GM12878 (cell line): ENCODE results near the gene FOXL3. TPM values are rescaled to one million over a fixed set of nuclear protein-coding genes. Genes with fewer than 3 reads are reported as not detected.

Source experiments
- ATAC-seq: fragments of 200-7000 bp; cut with Tn5 transposase; 3 replicates; pipeline ENCODE4 v1.9.1; 2020; ENCODE audit warnings: mild to moderate bottlenecking, moderate library complexity
- BruUV-seq: library from RNA; stranded (reverse); fragments of 400-500 nt; replicated peaks from 2 replicates; lab custom pipeline; 2021; lab: Mats Ljungman, UMichigan
- CTCF ChIA-PET: fragments of 300-600 bp; sonication (Branson Sonifier 250); formaldehyde crosslinking; extraction: SDS; loops from one replicate; lab custom pipeline; 2021; ENCODE audit warnings: inconsistent platforms; lab: Yijun Ruan, JAX
- POLR2A ChIA-PET: fragments of 350-600 bp; formaldehyde crosslinking; extraction: SDS; loops from one replicate; lab custom pipeline; 2021; ENCODE audit warnings: inconsistent platforms; lab: Charles Lee
- RAD21 ChIA-PET: fragments of 300-600 bp; sonication (Branson Sonifier 250); formaldehyde crosslinking; loops from one replicate; lab custom pipeline; 2023; ENCODE audit warnings: antibody characterized with exemption; ENCODE audit not compliant: unreplicated experiment; lab: Charles Lee
- SMC1A ChIA-PET: fragments of 300-600 bp; sonication (Branson Sonifier 250); formaldehyde crosslinking; loops from one replicate; lab custom pipeline; 2023; ENCODE audit not compliant: unreplicated experiment, uncharacterized antibody; lab: Charles Lee
- DNase-seq: peaks from one replicate; pipeline ENCODE4 v3.0.0-alpha.2; 2011; ENCODE audit warnings: low read depth, low spot score
- FAIRE-seq: peaks from 3 replicates; lab custom pipeline; 2011; peaks lifted over from hg19 to GRCh38; lab: Jason Lieb, UNC
- H2AFZ ChIP-seq: 2 replicates; pipeline ENCODE4 v1.6.0; 2011; ENCODE audit warnings: low read depth, low read length, control low read depth; ENCODE audit not compliant: control insufficient read depth
- H3K27ac ChIP-seq: 2 replicates; pipeline ENCODE4 v1.5.1; 2011; ENCODE audit warnings: control low read depth; ENCODE audit not compliant: control insufficient read depth, insufficient read depth
- H3K27me3 ChIP-seq, 2 experiments: replicated peaks in 1 of 2; 2 replicates each; pipeline versions ENCODE4 v1.6.0 to v1.6.1; 2011; ENCODE audit warnings: low read length in 1 of 2; ENCODE audit not compliant: control insufficient read depth in 2 of 2, insufficient read depth in 2 of 2
- H3K36me3 ChIP-seq, 2 experiments: 2 replicates each; pipeline ENCODE4 v1.5.1; 2011; ENCODE audit warnings: low read length in 1 of 2; ENCODE audit not compliant: control insufficient read depth in 2 of 2, insufficient read depth in 2 of 2
- H3K4me1 ChIP-seq: 2 replicates; pipeline ENCODE4 v1.6.1; 2011; ENCODE audit warnings: mild to moderate bottlenecking, low read length, moderate library complexity, mixed read lengths; ENCODE audit not compliant: control insufficient read depth, insufficient read depth
- H3K4me2 ChIP-seq: 2 replicates; pipeline ENCODE4 v1.6.0; 2011; ENCODE audit warnings: control low read depth; ENCODE audit not compliant: control insufficient read depth, insufficient read depth
- H3K4me3 ChIP-seq: fragments of 200-600 bp; sonication (generic); 2 replicates; pipeline ENCODE4 v1.5.1; 2016
- H3K79me2 ChIP-seq: 2 replicates; pipeline ENCODE4 v1.6.0; 2011; ENCODE audit warnings: low read length; ENCODE audit not compliant: control insufficient read depth, insufficient read depth
- H3K9ac ChIP-seq: 2 replicates; pipeline ENCODE4 v1.8.0; 2011; ENCODE audit warnings: low read length, control low read depth, mixed read lengths; ENCODE audit not compliant: control insufficient read depth, insufficient read depth
- H3K9me3 ChIP-seq: replicated peaks from 3 replicates; pipeline ENCODE4 v1.5.1; 2011; ENCODE audit warnings: mild to moderate bottlenecking, low read length; ENCODE audit not compliant: control insufficient read depth, insufficient read depth
- H4K20me1 ChIP-seq: 2 replicates; pipeline ENCODE4 v1.6.0; 2011; ENCODE audit not compliant: control insufficient read depth, insufficient read depth
- ATF2 ChIP-seq: IDR thresholded peaks from 2 replicates; pipeline ENCODE4 v1.6.1; 2012; ENCODE audit warnings: low read length, inconsistent platforms
- CEBPZ ChIP-seq: fragments of 150-350 bp; IDR thresholded peaks from 2 replicates; pipeline ENCODE4 v1.6.1; 2016; ENCODE audit warnings: low read depth, low read length
- KAT2A ChIP-seq: conservative IDR thresholded peaks from 2 replicates; pipeline ENCODE4 v1.6.1; 2011; ENCODE audit warnings: low read depth, low read length; ENCODE audit not compliant: control insufficient read depth
- NFIC ChIP-seq: IDR thresholded peaks from 2 replicates; pipeline ENCODE4 v1.6.1; 2012; ENCODE audit warnings: low read depth, mild to moderate bottlenecking, inconsistent platforms, low read length, moderate library complexity
- PBX3 ChIP-seq: IDR thresholded peaks from 2 replicates; pipeline ENCODE4 v1.6.1; 2011; ENCODE audit warnings: mild to moderate bottlenecking, low read depth, low read length, moderate library complexity; ENCODE audit not compliant: insufficient replicate concordance
- RBBP5 ChIP-seq: fragments of 200-600 bp; sonication (generic); conservative IDR thresholded peaks from 2 replicates; pipeline ENCODE4 v1.6.1; 2016
- STAT3 ChIP-seq: IDR thresholded peaks from 2 replicates; pipeline ENCODE4 v1.6.1; 2011; ENCODE audit warnings: low read depth, low read length, improper control_type of control experiment
- SUPT20H ChIP-seq: IDR thresholded peaks from 2 replicates; pipeline ENCODE4 v1.6.1; 2011; ENCODE audit warnings: low read depth, mild to moderate bottlenecking, low read length, moderate library complexity, borderline replicate concordance; ENCODE audit not compliant: control insufficient read depth
- USF2 ChIP-seq: IDR thresholded peaks from 2 replicates; pipeline ENCODE4 v1.6.1; 2011; ENCODE audit warnings: low read depth, low read length, improper control_type of control experiment, borderline replicate concordance
- ZBED1 ChIP-seq: IDR thresholded peaks from 2 replicates; pipeline ENCODE4 v1.6.1; 2016; ENCODE audit warnings: borderline replicate concordance
- ZNF384 ChIP-seq: IDR thresholded peaks from 2 replicates; pipeline ENCODE4 v1.6.1; 2012; ENCODE audit warnings: low read depth, mild to moderate bottlenecking, low read length, improper control_type of control experiment, borderline replicate concordance
- ZZZ3 ChIP-seq: IDR thresholded peaks from 2 replicates; pipeline ENCODE4 v1.6.1; 2011; ENCODE audit warnings: low read depth; ENCODE audit not compliant: control insufficient read depth, insufficient read length
- WGBS: methylation state at CpG from one replicate; pipeline ENCODE4 v1.1.6; 2016; ENCODE audit warnings: low lambda C conversion rate; ENCODE audit not compliant: insufficient replicate concordance, insufficient coverage; ENCODE audit errors: missing lambda C conversion rate; 5-methylcytosine and 5-hydroxymethylcytosine counted together
- in situ Hi-C: fragments of 300-500 bp; cut with MboI; formaldehyde crosslinking; loops from 9 replicates; pipeline ENCODE4 v1.14.3; 2018; ENCODE audit warnings: mixed read lengths
- intact Hi-C: fragments of 100-400 bp; cut with micrococcal nuclease; formaldehyde crosslinking; loops from one replicate; pipeline ENCODE4 v1.14.2; 2022; ENCODE audit not compliant: unreplicated experiment
- polyA plus RNA-seq, 11 experiments: library from polyadenylated mRNA; depleted of rRNA in 4 of 11; unstranded in 6 of 11; stranded (reverse) in 5 of 11; fragments of >200 nt; fragmentation: Nextera tagmentation in 4 of 11; fragmentation: Illumina TruSeq in 1 of 11; extraction: Ambion mirVana in 4 of 11; extraction: Trizol in 1 of 11; gene quantifications; 1 replicate in 1 of 11; 2 replicates in 10 of 11; pipeline versions ENCODE4 v1.2.1 to v1.2.3, GENCODE V29; 2011 to 2016; ENCODE audit warnings: inconsistent platforms in 2 of 11, missing spikeins in 2 of 11, low read depth in 1 of 11
- total RNA-seq, 4 experiments: library from RNA; depleted of rRNA in 3 of 4; stranded (reverse); fragments of >200 nt in 3 of 4; fragmentation: Illumina TruSeq in 1 of 4; extraction: Trizol in 1 of 4; gene quantifications; 2 replicates each; pipeline versions ENCODE4 v1.2.1 to v1.2.3, GENCODE V29; 2013 to 2021

FOXL3 gene
- total and polyA plus RNA-seq, 10 of the 15 experiments (the other 5 are each of a cell fraction or from before 2014, with no cell fraction given) = not detected

GRCh38 chr7:245574-246295 lies 44.2 kb upstream of the FOXL3 start (continued):
- TF ChIP-seq CEBPZ = no peak

- no peak for ATAC-seq
- H3K4me3 ChIP-seq = no peak overlapping the region
Observed at GRCh38 chr7:246451-246850, 43.5 kb upstream of the FOXL3 start.

More at GRCh38 chr7:246451-246850, 43.5 kb upstream of the FOXL3 start:
- no TSS peak for BruUV-seq
- ChIA-PET CTCF (no interaction called here), RAD21 (no interaction called here), POLR2A (no interaction called here), SMC1A (no interaction called here)
- no peaks in the 10 kb centered on the region for H3K4me1 ChIP-seq
- no peak for FAIRE-seq
- H3K4me2 ChIP-seq = no peak overlapping the region
- in situ Hi-C loops = no loop called here
- no peaks in the 10 kb centered on the region for H3K27me3 ChIP-seq
- H3K9ac ChIP-seq = no peak overlapping the region
- no peak for TF ChIP-seq PBX3
- no peak for TF ChIP-seq USF2
- no peak for TF ChIP-seq ATF2
- TF ChIP-seq NFIC = no peak
- TF ChIP-seq ZNF384 = no peak
- no peak for TF ChIP-seq SUPT20H
- no peak for TF ChIP-seq RBBP5
- no peak for TF ChIP-seq ZZZ3
- no peak for TF ChIP-seq ZBED1
- TF ChIP-seq KAT2A = no peak
- no peak for TF ChIP-seq STAT3
- intact Hi-C loops = no loop called here
- no peaks in the 10 kb centered on the region for H3K79me2 ChIP-seq
- no peak for DNase-seq
- H3K36me3 ChIP-seq = no peaks in the 10 kb centered on the region
- H3K9me3 ChIP-seq = no peaks in the 10 kb centered on the region; the same call in 2 of the 3 replicates
- H2AFZ ChIP-seq = no peak overlapping the region
- WGBS = 34% methylated on average over 7 of the region's 22 CpGs
- H3K27ac ChIP-seq = no peak overlapping the region
- H4K20me1 ChIP-seq = no peaks in the 10 kb centered on the region
